ENCODE measurements around the gene RSPO4. TPM values are rescaled to one million over a fixed set of nuclear protein-coding genes. Genes with fewer than 3 reads are reported as not detected.

RSPO4 gene
- total RNA-seq, 2 experiments from 2014 or later = 0.14 to 0.25 TPM

- Histone ChIP-seq H3K4me1 (ENCODE audit: insufficient read depth, low read length) (no peaks in the 10 kb centered on the region), H3K36me3 (ENCODE audit: insufficient read depth, low read length) (no peaks in the 10 kb centered on the region), H3K27ac (ENCODE audit: low read depth in 1 of 2, low read length in 2 of 2) (no peak overlapping the region), H3K4me3 (ENCODE audit: low read length) (no peak overlapping the region), H3K9me3 (ENCODE audit: control insufficient read depth in 1 of 2, insufficient read depth in 1 of 2, low read length in 2 of 2) (no peaks in the 10 kb centered on the region), H3K27me3 (ENCODE audit: control insufficient read depth in 1 of 2, insufficient read depth in 2 of 2, low read length in 2 of 2) (peaks cover 5 to 12% of the 10 kb centered on the region in 2 experiments)
- CTCF ChIA-PET = no interaction called here
- no peak for DNase-seq
- no peaks in the 10 kb centered on the region for H3K9me3 Mint-ChIP-seq
- ATAC-seq (ENCODE audit: poor library complexity) = no peak
- H3K36me3 Mint-ChIP-seq (ENCODE audit: low read depth) = no peaks in the 10 kb centered on the region
- POLR2A ChIA-PET = no interaction called here
- H3K4me3 Mint-ChIP-seq = no peak overlapping the region
- H3K27me3 Mint-ChIP-seq = peaks cover 29% of the 10 kb centered on the region
- H3K4me1 Mint-ChIP-seq (ENCODE audit: low read depth) = no peaks in the 10 kb centered on the region
- intact Hi-C loops (cut with DNase I, micrococcal nuclease) = no loop called here
- TF ChIP-seq CTCF (IDR thresholded peaks at IDR 0.05) = no peak
- no peak overlapping the region for H3K27ac Mint-ChIP-seq
Measured at GRCh38 chr20:992801-993535, 9.1 kb downstream of the RSPO4 start.

DNA sequence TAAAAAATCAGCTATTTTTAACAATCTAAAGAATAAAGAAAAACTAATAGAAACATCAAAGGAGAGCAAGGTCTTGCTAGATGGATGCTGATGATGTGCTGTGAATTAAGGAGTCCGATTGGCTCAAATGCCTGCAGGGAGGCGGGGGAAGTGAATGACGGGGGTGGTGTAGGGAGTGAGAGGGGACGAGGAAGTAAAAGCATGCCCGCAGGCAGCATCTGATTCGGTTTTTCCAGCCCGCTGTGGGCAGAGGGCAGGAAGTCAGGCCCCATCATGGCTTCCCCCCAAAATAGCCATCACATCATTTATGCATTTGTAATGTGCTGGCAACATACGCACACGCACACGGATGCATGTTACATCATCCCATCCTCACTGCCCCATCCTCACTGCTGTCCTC is 10.3 kb downstream of the RSPO4 start:
- Histone ChIP-seq H3K9me3 (ENCODE audit: control insufficient read depth in 1 of 2, insufficient read depth in 1 of 2, low read length in 2 of 2) (no peaks in the 10 kb centered on the region), H3K4me1 (ENCODE audit: insufficient read depth, low read length) (no peaks in the 10 kb centered on the region), H3K27me3 (ENCODE audit: control insufficient read depth in 1 of 2, insufficient read depth in 2 of 2, low read length in 2 of 2) (peaks cover 5 to 15% of the 10 kb centered on the region in 2 experiments), H3K27ac (ENCODE audit: low read depth in 1 of 2, low read length in 2 of 2) (no peak overlapping the region), H3K36me3 (ENCODE audit: insufficient read depth, low read length) (no peaks in the 10 kb centered on the region), H3K4me3 (ENCODE audit: low read length) (no peak overlapping the region)
- Mint-ChIP-seq H3K4me3 (no peak overlapping the region), H3K4me1 (ENCODE audit: low read depth) (no peaks in the 10 kb centered on the region), H3K36me3 (ENCODE audit: low read depth) (no peaks in the 10 kb centered on the region), H3K27ac (no peak overlapping the region), H3K27me3 (peaks cover 31% of the 10 kb centered on the region), H3K9me3 (no peaks in the 10 kb centered on the region)
- intact Hi-C loops (cut with DNase I, micrococcal nuclease) = no loop called here
- DNase-seq (no peak), ATAC-seq (ENCODE audit: poor library complexity) (no peak)
- ChIA-PET POLR2A (no interaction called here), CTCF (no interaction called here)
- no peak for TF ChIP-seq CTCF (IDR thresholded peaks at IDR 0.05)

DNA sequence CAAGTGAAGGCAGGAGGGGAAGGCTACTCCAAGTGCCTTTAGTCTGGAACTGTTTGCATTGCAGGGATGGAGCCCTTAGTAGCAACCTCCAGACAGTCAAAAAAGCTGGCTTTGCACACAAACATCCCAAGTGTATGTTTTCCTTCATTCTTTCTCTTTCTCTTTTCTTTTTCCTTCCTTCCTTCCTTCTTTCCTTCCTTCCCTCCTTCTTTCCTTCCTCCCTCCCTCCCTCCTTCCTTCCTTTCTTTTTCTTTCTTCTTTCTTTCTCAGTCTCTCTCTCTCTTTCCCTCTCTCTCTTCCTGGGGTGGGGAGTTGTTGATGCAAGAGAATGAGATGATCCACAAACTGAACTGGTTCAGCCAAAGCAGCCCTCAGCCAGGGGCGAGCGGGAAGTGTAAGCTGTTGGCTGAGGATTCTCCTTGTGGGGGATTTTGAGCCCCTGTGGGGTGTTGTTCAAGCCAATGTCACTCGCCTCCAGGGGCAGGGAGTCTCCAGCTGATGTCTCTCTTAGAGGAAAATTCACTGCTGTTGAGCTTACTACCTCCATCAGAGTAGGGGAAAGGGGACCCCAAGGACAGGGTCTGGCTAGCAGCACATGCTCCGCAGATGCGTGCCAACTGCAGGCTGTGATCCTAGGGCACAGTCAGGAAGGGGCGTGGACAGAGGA is 11.7 kb downstream of the RSPO4 start:
- intact Hi-C loops (cut with DNase I, micrococcal nuclease) = no loop called here
- Histone ChIP-seq H3K27ac (ENCODE audit: low read depth in 1 of 2, low read length in 2 of 2) (no peak overlapping the region), H3K4me3 (ENCODE audit: low read length) (no peak overlapping the region), H3K9me3 (ENCODE audit: control insufficient read depth in 1 of 2, insufficient read depth in 1 of 2, low read length in 2 of 2) (no peaks in the 10 kb centered on the region), H3K36me3 (ENCODE audit: insufficient read depth, low read length) (no peaks in the 10 kb centered on the region), H3K4me1 (ENCODE audit: insufficient read depth, low read length) (no peaks in the 10 kb centered on the region), H3K27me3 (ENCODE audit: control insufficient read depth in 1 of 2, insufficient read depth in 2 of 2, low read length in 2 of 2) (peaks cover 5 to 16% of the 10 kb centered on the region in 2 experiments)
- CTCF ChIA-PET = no interaction called here
- no peaks in the 10 kb centered on the region for H3K9me3 Mint-ChIP-seq
- ATAC-seq (ENCODE audit: poor library complexity) = no peak
- H3K36me3 Mint-ChIP-seq (ENCODE audit: low read depth) = no peaks in the 10 kb centered on the region
- POLR2A ChIA-PET = no interaction called here
- no peak for DNase-seq
- TF ChIP-seq CTCF (IDR thresholded peaks at IDR 0.05) = no peak
- no peak overlapping the region for H3K4me3 Mint-ChIP-seq
- peaks cover 42% of the 10 kb centered on the region for H3K27me3 Mint-ChIP-seq
- no peaks in the 10 kb centered on the region for H3K4me1 Mint-ChIP-seq (ENCODE audit: low read depth)
- H3K27ac Mint-ChIP-seq = no peak overlapping the region
